Stimulated activated CD8-positive, alpha-beta memory T cell treated with anti-CD3 and anti-CD28 coated beads, Interleukin-15, amount 100 ng/mL, for 48 hours (primary cell): ENCODE results near the gene NME4.
"Not testable (repeated sequence)": the region's sequence is repeated elsewhere in the genome, so short reads cannot be mapped to it uniquely, and the experiment has no call there.

Experiments
- DNase-seq, 2 donors: peaks; one replicate each; pipeline ENCODE4 v3.0.0-alpha.2; 2020; ENCODE audit warnings: low read depth in 2 of 2

NME4 gene

GRCh38 chr16:398561-399339 lies 1.8 kb downstream of the NME4 start:
- DNase-seq: no peak

DNA sequence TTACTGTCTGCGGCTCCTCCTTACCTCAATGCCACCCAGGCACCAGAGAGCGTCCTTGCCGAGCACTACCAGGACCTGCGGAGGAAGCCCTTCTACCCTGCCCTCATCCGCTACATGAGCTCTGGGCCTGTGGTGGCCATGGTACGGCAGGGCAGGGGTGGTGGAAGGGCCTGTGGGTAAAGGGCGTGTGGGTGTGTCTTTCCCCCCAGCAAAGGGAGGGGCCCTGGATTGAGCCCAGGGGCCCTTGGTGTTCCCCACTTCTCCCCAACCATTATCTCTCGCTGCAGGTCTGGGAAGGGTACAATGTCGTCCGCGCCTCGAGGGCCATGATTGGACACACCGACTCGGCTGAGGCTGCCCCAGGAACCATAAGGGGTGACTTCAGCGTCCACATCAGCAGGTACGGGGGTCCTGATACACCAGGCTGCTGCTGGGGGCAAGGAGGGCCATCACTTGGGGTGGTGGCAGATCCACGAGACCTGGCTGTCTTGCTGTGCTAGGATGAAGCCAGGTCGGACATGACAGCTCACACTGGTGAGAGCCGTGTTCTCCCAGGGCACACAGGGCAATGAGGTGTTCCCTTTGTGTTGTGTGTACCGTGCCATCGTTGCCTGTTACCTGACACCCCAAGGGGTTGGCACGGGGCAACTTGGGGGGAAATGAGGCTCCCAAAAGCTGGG lies 2.5 kb downstream of the NME4 start:
- DNase-seq: no peak

DNA sequence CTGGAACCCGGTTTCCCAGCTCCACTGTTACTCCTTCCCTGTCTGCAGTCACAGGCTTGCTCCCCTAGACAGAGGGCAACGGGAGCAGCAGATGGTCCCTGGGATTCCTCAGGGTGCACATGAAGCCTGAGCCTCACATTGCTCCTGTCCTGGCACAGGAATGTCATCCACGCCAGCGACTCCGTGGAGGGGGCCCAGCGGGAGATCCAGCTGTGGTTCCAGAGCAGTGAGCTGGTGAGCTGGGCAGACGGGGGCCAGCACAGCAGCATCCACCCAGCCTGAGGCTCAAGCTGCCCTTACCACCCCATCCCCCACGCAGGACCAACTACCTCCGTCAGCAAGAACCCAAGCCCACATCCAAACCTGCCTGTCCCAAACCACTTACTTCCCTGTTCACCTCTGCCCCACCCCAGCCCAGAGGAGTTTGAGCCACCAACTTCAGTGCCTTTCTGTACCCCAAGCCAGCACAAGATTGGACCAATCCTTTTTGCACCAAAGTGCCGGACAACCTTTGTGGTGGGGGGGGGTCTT lies 3.1 kb downstream of the NME4 start:
- no peak for DNase-seq

- DNase-seq: peak; percentile 95 to 97
Observed at GRCh38 chr16:401468-402348, 4.7 kb downstream of the NME4 start, which contains the start of gene DECR2. Gene DECR2 (plus strand): TSS chr16:401885. CDS start chr16:401964, 79 bp downstream.

DNA sequence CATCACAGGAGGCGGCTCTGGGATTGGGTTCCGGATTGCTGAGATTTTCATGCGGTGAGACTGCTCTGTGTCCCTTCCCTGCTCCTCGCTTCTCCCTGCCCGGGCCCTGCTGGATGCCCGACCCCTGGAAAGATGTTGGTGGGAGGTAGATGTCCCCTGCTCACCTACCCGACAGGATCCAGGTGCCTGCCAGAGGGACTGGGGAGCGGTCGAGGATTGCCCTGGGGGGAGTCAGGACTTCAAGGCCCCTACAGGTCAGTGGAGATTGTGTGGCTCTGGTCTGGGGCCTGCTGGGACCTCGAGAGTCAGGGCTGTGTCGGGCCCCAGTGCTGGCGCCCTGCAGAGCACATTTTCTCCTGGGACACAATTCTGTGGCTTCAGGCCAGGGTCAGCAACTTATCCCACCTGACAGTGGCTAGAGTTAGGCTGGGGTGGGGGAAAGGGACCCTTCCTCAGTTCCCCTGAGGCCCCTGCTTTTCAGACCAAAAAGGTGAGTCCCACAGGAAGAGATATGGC lies 8.0 kb downstream of the NME4 start:
- no peak for DNase-seq

GRCh38 chr16:405548-406506 lies 8.8 kb downstream of the NME4 start:
- DNase-seq: no peak

- no peak for DNase-seq
Observed at GRCh38 chr16:407253-407652, 10.3 kb downstream of the NME4 start.

GRCh38 chr16:410516-411178 lies 13.6 kb downstream of the NME4 start:
- no peak for DNase-seq

DNA sequence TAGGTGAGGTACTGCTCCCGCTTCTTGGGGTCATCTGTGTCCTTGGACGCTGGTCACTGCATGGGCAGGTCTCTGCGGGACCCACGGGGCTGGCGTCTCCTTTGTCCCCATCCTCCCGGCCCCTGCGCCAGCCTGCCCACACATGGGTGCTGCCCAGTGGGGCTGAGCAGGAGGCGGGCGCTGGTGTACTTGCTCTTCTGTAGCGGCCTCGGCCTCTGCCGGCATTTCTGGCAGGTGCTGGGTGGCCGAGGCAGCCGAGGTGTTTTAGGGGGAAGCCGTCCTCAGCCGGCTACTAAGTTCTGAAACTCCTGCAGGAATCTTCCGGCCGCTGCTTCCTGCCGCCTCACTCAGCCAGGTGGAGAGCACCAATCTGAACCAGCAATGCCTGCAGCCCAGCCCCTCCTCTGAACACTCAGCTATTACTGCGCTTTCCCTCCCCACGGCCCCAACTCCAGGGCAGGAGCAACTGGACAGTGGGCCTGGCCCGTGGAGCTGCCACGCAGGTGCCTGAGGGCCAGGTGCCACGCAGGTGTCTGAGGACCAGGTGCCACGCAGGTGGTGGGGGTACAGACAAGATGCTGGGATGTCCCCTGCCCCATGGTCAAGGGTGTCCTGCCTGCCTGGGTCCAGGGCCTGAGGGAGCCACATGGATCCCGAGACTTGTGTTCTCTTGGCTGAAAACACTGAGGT lies 14.7 kb downstream of the NME4 start:
- no peak for DNase-seq

- no peak for DNase-seq
Observed at GRCh38 chr16:414395-415169, 17.6 kb downstream of the NME4 start.

DNA sequence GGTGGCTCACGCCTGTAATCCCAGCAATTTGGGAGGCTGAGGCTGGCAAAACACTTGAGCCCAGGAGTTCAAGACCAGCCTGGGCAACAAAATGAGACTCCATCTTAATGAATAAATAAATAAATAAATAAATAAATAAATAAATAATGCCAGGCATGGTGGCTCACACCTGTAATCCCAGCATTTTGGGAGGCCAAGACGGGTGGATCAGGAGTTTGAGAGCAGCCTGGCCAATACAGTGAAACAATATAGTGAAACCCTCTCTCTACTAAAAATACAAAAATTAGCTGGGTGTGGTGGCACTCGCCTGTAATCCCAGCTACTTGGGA lies 18.1 kb downstream of the NME4 start:
- not testable (repeated sequence) for DNase-seq

DNA sequence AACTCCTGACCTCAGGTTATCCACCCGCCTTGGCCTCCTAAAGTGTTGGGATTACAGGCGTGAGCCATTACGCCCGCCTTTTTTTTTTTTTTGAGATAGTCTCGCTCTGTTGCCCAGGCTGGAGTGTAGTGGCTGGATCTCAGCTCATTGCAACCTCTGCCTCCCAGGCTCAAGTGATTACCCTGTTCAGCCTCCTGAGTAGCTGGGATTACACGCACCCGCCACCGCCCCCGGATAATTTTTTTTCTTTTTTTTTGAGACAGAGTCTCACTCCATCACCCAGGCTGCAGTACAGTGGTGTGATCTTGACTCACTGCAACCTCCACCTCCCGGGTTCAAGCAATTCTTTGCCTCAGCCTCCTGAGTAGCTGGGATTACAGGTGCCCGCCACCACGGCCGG lies 25.2 kb downstream of the NME4 start:
- DNase-seq: not testable (repeated sequence)

DNA sequence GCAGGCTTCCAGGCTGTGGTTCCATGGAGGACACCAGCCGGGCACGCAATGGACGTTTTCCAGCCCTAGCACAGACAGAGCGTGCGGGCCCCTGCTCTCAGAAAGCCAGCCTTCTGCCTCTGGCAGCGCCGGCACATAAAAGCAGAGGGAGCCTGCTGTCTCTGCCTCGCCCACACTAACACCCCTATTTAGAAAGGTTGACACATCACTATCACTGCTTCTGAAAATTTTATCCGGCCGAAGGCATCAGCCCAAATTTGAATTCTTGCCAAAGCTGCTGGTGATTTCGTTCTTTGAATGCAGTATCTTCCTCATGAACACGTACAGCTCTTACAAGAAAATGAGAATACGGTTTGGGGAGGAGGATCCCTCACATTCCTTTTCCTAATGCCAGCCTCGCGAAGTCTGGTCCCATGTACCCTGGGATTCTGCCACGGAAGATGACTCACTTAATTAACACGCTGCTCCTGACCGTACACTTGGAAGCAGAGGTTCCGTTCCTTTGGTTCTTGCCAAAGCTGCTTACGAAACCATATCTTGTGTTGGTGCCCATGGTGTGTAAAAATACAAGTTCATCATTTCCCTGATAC lies 27.1 kb downstream of the NME4 start:
- no peak for DNase-seq

- no peak for DNase-seq
Observed at GRCh38 chr16:424623-425081, 27.7 kb downstream of the NME4 start.

GRCh38 chr16:425082-425718 lies 28.2 kb downstream of the NME4 start, which contains the start of gene RAB11FIP3:
Gene RAB11FIP3 (plus strand): TSS chr16:425649. CDS start chr16:426007, 358 bp downstream.
- peak; percentile 84 for DNase-seq

- DNase-seq: no peak
Observed at GRCh38 chr16:425740-426114, 28.7 kb downstream of the NME4 start.

DNA sequence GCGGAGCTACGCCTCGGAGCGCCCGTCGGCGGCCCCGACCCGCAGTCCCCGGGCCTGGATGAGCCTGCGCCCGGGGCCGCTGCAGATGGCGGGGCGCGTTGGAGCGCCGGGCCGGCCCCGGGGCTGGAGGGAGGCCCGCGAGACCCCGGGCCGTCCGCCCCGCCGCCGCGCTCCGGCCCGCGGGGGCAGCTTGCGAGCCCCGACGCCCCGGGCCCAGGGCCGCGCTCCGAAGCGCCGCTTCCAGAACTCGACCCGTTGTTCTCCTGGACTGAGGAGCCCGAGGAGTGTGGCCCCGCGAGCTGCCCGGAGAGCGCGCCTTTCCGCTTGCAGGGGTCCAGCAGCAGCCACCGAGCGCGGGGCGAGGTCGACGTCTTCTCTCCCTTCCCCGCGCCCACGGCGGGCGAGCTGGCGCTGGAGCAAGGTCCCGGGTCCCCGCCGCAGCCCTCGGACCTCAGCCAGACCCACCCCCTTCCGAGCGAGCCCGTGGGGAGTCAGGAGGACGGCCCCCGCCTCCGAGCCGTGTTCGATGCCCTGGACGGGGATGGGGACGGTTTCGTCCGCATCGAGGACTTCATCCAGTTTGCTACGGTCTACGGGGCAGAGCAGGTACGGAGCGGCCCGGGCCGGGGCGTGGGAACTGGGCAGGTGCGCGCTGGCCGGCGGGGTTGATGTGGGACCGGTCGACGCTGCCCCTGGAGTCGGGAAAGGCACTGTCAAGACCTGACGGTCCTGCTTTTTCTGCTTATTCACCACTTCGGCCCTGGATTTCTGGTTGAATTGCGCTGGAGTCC lies 29.3 kb downstream of the NME4 start:
- no peak for DNase-seq
